ENCODE data around the gene TAGLN. TPM values are rescaled to one million over a fixed set of nuclear protein-coding genes. Genes with fewer than 3 reads are reported as not detected.

Gene TAGLN
- total RNA-seq, 1 experiment from 2014 or later: 71.5 TPM

DNA sequence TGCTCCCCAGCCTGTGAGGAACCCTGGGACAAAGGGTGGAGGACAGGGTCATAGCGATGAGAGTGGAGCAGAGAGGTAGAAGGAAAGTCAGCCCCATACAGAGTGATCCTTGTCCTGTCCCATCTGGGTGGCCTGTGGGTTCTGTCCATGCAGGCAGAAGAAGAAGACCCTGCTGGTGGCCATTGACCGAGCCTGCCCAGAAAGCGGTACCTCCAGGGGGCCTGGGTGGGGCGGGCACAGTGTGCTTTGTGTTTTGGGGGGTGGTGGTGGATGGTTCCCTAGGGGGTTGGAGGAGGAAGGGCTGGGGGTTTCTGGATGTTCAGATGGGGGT, 12.8 kb upstream of the TAGLN start (continued):
- TF ChIP-seq E2F4 (CRISPR knock-in tag; IDR thresholded peaks at IDR 0.05; ENCODE audit: borderline replicate concordance, low read depth): no peak
- TF ChIP-seq TCF7 (CRISPR knock-in tag; IDR thresholded peaks at IDR 0.05; ENCODE audit: low read depth): no peak
- TF ChIP-seq ZNF138 (CRISPR knock-in tag; conservative IDR thresholded peaks at IDR 0.05): no peak
- TF ChIP-seq ZNF671 (CRISPR knock-in tag; IDR thresholded peaks at IDR 0.05): no peak
- TF ChIP-seq PRDM15 (CRISPR knock-in tag; IDR thresholded peaks at IDR 0.05): no peak
- no peak for TF ChIP-seq ETV6 (CRISPR knock-in tag; IDR thresholded peaks at IDR 0.05)
- no peak for TF ChIP-seq NFYB (CRISPR knock-in tag; conservative IDR thresholded peaks at IDR 0.05; ENCODE audit: low read depth)
- TF ChIP-seq, protein P1, sequence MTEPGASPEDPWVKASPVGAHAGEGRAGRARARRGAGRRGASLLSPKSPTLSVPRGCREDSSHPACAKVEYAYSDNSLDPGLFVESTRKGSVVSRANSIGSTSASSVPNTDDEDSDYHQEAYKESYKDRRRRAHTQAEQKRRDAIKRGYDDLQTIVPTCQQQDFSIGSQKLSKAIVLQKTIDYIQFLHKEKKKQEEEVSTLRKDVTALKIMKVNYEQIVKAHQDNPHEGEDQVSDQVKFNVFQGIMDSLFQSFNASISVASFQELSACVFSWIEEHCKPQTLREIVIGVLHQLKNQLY (CRISPR knock-in tag; IDR thresholded peaks at IDR 0.05): no peak
- TF ChIP-seq ZNF423 (CRISPR knock-in tag; IDR thresholded peaks at IDR 0.05): no peak
- TF ChIP-seq, protein P2, sequence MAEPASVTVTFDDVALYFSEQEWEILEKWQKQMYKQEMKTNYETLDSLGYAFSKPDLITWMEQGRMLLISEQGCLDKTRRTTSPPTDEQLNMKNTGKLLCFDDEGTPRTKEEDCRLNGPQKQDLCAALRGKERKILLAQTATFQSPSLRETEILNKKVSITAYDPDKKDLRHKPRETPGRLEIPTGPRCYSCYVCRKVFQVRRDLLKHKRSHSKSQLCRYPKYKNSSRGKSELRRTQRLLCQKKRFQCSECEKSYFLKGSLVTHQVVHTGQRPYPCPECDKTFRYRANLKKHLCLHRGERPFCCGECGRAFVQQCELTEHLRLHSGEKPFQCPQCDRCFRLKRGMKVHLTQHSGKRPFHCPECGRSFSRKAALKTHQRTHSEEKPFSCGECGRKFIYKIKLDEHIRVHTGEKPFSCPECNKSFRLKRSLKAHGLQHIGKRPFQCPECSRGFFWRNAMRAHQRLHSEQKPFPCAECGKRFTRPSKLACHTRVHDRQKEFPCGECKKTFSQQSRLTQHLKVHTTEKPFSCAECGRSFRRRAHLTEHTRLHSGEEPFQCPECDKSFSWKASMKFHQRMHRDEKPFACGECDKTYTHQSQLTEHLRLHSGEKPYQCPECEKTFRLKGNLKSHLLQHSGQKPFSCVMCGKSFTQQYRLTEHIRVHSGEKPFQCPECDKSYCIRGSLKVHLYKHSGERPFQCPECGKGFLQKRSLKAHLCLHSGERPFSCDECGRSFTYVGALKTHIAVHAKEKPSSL (CRISPR knock-in tag; conservative IDR thresholded peaks at IDR 0.05): no peak
- TF ChIP-seq ATF1 (CRISPR knock-in tag; IDR thresholded peaks at IDR 0.05): no peak
- TF ChIP-seq NR3C1 (CRISPR knock-in tag; conservative IDR thresholded peaks at IDR 0.05; ENCODE audit: low read depth): no peak
- TF ChIP-seq, protein P3, sequence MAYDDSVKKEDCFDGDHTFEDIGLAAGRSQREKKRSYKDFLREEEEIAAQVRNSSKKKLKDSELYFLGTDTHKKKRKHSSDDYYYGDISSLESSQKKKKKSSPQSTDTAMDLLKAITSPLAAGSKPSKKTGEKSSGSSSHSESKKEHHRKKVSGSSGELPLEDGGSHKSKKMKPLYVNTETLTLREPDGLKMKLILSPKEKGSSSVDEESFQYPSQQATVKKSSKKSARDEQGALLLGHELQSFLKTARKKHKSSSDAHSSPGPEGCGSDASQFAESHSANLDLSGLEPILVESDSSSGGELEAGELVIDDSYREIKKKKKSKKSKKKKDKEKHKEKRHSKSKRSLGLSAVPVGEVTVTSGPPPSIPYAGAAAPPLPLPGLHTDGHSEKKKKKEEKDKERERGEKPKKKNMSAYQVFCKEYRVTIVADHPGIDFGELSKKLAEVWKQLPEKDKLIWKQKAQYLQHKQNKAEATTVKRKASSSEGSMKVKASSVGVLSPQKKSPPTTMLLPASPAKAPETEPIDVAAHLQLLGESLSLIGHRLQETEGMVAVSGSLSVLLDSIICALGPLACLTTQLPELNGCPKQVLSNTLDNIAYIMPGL (CRISPR knock-in tag; IDR thresholded peaks at IDR 0.05): no peak

GRCh38 chr11:117187007-117187406, 12.2 kb upstream of the TAGLN start:
- Mint-ChIP-seq H3K27me3 (ENCODE audit: low read depth) (no peaks in the 10 kb centered on the region), H3K27ac (0 out of 2 replicates have a peak overlapping the region, but pooled peaks have one; percentile 49), H3K4me1 (no peaks in the 10 kb centered on the region), H3K9me3 (no peaks in the 10 kb centered on the region), H3K4me3 (no peak overlapping the region), H3K36me3 (peaks cover 7% of the 10 kb centered on the region; the same call in 1 of the 2 replicates)
- no peak for TF ChIP-seq E2F4 (CRISPR knock-in tag; IDR thresholded peaks at IDR 0.05; ENCODE audit: borderline replicate concordance, low read depth)
- TF ChIP-seq ZNF263 (CRISPR knock-in tag; IDR thresholded peaks at IDR 0.05; ENCODE audit: low read depth): no peak
- TF ChIP-seq MXD4 (CRISPR knock-in tag; IDR thresholded peaks at IDR 0.05; ENCODE audit: borderline replicate concordance): no peak
- no peak for TF ChIP-seq MYBL2 (CRISPR knock-in tag; IDR thresholded peaks at IDR 0.05)
- no peak for TF ChIP-seq SOX15 (CRISPR knock-in tag; IDR thresholded peaks at IDR 0.05)
- TF ChIP-seq RELA (CRISPR knock-in tag; IDR thresholded peaks at IDR 0.05; ENCODE audit: borderline replicate concordance): no peak
- TF ChIP-seq FOXP4 (CRISPR knock-in tag; IDR thresholded peaks at IDR 0.05): no peak
- no peak for TF ChIP-seq ATF6 (CRISPR knock-in tag; IDR thresholded peaks at IDR 0.05)
- TF ChIP-seq, protein P4, sequence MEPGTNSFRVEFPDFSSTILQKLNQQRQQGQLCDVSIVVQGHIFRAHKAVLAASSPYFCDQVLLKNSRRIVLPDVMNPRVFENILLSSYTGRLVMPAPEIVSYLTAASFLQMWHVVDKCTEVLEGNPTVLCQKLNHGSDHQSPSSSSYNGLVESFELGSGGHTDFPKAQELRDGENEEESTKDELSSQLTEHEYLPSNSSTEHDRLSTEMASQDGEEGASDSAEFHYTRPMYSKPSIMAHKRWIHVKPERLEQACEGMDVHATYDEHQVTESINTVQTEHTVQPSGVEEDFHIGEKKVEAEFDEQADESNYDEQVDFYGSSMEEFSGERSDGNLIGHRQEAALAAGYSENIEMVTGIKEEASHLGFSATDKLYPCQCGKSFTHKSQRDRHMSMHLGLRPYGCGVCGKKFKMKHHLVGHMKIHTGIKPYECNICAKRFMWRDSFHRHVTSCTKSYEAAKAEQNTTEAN (CRISPR knock-in tag; IDR thresholded peaks at IDR 0.05): no peak
- ChIA-PET CTCF (no interaction called here), POLR2A (no interaction called here)
- ATAC-seq (no peak), DNase-seq (ENCODE audit: low spot score) (no peak)

Measured in WTC11 (cell line).